Tibial nerve (tissue), 3 donors: ENCODE data around the gene NME3.

Experiments used
- CTCF ChIP-seq, 5 experiments: fragments of 200-600 bp in 3 of 5; fragments of 450-650 bp in 2 of 5; sonication (generic) in 3 of 5; IDR thresholded peaks; one replicate each; pipeline ENCODE4 v1.5.1; 2016 to 2019; ENCODE audit warnings: antibody characterized with exemption in 5 of 5, mild to moderate bottlenecking in 3 of 5, moderate library complexity in 2 of 5
- POLR2A ChIP-seq, 2 donors: fragments of 450-650 bp; IDR thresholded peaks; one replicate each; pipeline ENCODE4 v1.6.1; 2017; ENCODE audit warnings: antibody characterized with exemption in 2 of 2, mild to moderate bottlenecking in 2 of 2, moderate library complexity in 2 of 2

GRCh38 chr16:1734816-1735215 lies 36.5 kb downstream of the NME3 start:
- TF ChIP-seq CTCF (IDR thresholded peaks at IDR 0.05) (no peak), POLR2A (IDR thresholded peaks at IDR 0.05) (no peak)
